NB4 (cell line): ENCODE measurements around the gene IDH1.

Experiments
- CTCF ChIP-seq: IDR thresholded peaks from one replicate; pipeline ENCODE4 v1.5.1; 2012; ENCODE audit warnings: low read depth, low read length
- POLR2A ChIP-seq: IDR thresholded peaks from 2 replicates; pipeline ENCODE4 v1.6.1; 2011; ENCODE audit warnings: mild to moderate bottlenecking; ENCODE audit not compliant: insufficient read length; ENCODE audit errors: extremely low read depth

DNA sequence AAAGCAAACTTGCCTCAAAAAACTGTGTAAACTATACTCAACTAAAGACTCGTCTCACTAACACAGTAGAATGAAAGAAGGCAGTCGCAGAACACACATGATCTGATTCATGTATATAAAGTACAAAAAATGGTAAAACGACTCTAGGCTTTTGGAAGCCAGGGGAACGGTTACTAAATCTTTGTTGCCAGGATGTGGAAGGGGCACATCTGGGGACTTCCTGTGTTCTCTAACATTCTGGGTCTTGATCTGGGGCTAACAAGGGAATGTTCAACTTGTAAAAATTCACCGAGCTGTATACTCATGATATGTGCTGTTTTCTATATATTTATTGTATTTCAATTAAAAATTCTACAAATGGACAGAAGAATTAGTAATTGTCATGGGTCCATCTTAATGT is 50.7 kb downstream of the IDH1 start:
- no peak for TF ChIP-seq CTCF
- no peak for TF ChIP-seq POLR2A
